Fibroblast of mammary gland (primary cell): Measurements from ENCODE around the gene ERBIN.
"Not testable (repeated sequence)": the region's sequence is repeated elsewhere in the genome, so short reads cannot be mapped to it uniquely, and the experiment has no call there.

Source experiments
- DNase-seq: peaks from one replicate; pipeline ENCODE4 v3.0.0-alpha.2; 2010; ENCODE audit warnings: low read depth
- H3K4me3 ChIP-seq: 2 replicates; pipeline ENCODE4 v1.5.1; 2011; ENCODE audit warnings: low read depth, mild to moderate bottlenecking, low read length, moderate library complexity; ENCODE audit not compliant: control insufficient read depth
- TF ChIP-seq, protein P1 (sequence below): conservative IDR thresholded peaks from 2 replicates; pipeline ENCODE4 v1.5.1; 2011; ENCODE audit warnings: low read depth, low read length, inconsistent platforms; ENCODE audit not compliant: control insufficient read depth, insufficient read depth

Gene ERBIN

DNA sequence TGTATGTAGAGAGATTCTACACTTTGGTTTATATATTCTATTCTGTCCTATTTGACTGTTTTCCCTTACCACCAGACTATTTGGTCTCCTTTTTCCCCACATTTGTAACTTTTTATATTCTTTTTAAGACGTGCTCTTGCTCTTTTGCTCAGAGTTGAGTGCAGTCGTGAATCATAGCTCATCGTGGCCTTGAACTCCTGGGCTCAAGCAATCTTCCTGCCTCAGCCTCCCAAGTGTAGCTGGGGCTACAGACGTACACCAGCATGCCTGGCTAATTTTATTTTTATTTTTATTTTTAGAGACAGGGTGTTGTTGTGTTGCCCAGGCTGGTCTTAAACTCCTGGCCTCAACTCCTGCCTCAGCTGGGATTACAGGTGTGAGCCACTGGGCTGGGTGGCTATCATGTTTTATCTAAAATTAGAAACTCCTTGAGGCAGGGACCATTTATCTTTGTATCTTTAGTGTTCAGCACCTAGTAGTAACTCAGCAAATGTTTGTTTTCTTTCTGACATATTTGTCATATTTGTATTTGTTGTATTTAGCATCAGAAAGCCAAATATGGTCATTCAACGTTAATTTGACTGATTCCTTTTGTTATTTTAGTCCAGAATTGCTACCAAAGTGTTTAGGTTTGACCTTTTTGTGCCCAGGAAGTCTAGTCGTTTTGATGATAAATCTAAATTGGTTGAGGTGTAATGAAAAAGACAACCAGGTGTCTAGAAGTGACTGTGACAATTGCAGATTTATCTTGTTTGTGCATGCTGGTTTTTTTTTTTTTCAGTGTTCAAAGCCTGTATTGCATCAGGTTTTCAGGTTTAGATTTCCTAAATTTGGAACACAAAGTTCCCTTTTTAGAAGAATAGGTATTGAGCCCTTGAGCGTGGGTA lies 44.3 kb downstream of the ERBIN start:
- no peak for DNase-seq
- H3K4me3 ChIP-seq: no peak overlapping the region
- TF ChIP-seq, protein P1, sequence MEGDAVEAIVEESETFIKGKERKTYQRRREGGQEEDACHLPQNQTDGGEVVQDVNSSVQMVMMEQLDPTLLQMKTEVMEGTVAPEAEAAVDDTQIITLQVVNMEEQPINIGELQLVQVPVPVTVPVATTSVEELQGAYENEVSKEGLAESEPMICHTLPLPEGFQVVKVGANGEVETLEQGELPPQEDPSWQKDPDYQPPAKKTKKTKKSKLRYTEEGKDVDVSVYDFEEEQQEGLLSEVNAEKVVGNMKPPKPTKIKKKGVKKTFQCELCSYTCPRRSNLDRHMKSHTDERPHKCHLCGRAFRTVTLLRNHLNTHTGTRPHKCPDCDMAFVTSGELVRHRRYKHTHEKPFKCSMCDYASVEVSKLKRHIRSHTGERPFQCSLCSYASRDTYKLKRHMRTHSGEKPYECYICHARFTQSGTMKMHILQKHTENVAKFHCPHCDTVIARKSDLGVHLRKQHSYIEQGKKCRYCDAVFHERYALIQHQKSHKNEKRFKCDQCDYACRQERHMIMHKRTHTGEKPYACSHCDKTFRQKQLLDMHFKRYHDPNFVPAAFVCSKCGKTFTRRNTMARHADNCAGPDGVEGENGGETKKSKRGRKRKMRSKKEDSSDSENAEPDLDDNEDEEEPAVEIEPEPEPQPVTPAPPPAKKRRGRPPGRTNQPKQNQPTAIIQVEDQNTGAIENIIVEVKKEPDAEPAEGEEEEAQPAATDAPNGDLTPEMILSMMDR: no peak

DNA sequence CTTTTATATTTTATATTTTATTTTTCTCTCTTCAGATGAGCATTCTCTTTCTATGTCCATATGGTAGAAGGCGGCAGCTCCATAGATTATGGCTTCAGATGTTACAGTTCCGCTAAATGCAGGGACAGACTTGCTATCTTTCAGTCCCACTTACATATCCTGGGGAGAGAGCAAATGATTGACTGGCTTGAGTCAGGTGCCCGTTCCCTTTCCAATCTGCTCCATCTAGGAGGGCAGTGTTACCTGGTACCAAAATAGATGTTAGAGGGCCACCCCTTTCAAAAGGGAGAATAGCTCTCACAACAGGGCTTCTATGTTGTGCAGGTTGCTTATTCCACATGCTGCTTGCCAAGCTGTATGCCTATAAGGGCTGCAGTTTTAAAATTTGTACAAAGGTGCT lies 45.3 kb downstream of the ERBIN start:
- TF ChIP-seq, protein P1: no peak

DNA sequence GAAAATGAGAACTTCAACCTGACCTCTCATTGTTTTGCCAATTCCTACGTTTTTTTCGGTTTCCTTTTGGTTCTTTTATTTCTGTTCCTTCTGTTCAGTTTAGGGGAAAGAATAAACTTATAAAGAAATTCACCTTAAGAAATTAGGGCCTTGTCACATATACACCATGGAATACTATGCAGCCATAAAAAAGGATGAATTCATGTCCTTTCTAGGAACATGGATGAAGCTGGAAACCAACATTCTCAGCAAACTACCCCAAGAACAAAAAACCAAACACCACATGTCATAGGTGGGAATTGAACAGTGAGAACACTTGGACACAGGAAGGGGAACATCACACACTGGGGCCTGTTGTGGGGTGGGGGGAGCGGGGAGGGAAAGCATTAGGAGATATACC lies 46.5 kb downstream of the ERBIN start:
- not testable (repeated sequence) for H3K4me3 ChIP-seq, DNase-seq

More for the DNA sequence above, 45.3 kb downstream of the ERBIN start:
- no peak for DNase-seq
- no peak overlapping the region for H3K4me3 ChIP-seq

DNA sequence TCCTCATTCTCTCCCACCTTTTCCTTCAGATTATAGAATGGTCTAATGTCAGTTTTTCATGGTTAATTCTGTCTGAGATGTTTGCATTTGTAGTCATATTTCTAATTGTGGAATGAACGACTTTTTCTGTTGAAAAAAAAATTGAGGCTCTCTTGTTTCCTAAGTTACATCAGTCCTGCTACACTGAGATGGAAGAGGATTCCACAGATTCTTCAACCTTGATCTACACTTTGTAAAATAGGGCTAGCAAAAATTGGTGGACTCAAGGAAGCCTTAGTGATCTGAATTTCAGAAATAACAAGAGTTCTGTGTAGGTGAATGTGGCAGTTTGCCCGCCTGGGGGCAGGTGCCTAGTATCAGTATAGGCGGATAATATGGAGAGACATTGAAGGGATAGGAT lies 51.9 kb downstream of the ERBIN start:
- no peak for DNase-seq
- no peak overlapping the region for H3K4me3 ChIP-seq
- TF ChIP-seq, protein P1: no peak

DNA sequence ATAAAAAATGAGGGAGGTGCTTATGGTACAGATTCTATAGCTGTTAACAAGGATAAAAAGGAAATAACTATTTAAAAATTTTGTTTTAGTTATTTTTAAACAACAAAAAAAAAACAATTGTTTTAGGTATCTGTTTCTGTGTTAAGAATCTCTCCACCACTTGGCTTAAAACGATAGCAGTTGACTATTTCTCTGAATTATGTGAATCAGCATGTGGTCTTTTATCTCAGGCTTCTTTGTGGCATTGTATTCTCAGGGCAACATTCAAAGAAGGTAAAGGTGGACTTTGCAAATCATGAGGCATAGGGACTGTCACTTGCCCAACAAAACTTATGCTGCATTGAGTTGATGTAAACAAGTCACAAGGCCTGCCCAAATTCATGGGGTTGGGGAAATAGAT lies 55.2 kb downstream of the ERBIN start:
- TF ChIP-seq, protein P1: no peak
- no peak overlapping the region for H3K4me3 ChIP-seq
- DNase-seq: no peak

DNA sequence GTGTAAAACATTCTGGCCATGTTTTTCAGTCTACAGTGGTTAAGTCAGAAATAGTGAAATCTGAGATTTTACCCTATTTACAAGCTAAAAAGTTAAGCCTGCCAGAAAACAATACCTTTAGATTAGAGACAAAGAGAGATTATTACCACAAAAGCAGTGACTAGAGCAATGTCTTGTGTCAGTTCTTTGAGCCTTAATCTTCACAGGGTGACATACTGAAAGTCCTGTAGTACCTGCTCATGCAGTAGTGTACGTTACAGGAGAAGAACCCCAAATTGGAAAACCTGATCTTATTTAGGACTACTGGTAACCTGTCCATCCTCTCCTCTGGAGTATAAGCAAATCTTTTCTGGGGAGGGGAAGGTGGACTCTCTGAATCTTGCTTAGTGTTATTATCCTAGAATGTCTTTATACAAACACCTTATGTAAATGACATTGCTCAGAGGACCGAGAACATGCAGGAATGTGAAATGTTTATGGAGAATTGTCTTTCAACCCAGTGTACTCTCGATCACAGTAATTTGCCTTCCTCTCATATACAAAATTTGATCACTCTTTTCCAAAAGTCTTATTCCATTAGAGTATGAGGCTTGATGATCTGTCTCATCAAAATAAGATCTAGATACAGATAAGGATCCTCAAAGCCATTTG lies 55.7 kb downstream of the ERBIN start:
- no peak for DNase-seq
- H3K4me3 ChIP-seq: no peak overlapping the region
- TF ChIP-seq, protein P1: no peak

DNA sequence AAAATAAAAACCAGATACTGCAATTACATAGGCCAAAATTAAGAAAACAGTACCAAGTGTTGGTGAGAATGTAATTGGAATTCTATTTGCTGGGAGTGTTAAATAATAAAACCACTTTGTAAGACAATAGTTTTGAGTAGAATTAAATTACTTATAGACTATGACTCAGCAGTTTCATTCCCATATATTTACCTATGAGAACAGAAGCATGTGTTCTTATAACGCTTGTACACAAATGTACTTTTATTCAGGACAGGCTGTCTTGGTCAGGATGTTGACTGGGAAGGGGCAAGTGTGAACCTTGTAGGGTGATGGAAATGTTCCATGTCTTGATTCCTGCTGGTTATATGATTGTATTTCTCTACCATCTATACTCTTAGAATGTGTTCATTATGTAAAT lies 56.3 kb downstream of the ERBIN start:
- TF ChIP-seq, protein P1: no peak

More for the DNA sequence above, 56.3 kb downstream of the ERBIN start:
- no peak overlapping the region for H3K4me3 ChIP-seq
- DNase-seq: no peak
